HCT116 (cell line): ENCODE measurements around the gene KCNK16. TPM values are rescaled to one million over a fixed set of nuclear protein-coding genes. Genes with fewer than 3 reads are reported as not detected.

Source experiments
- ATAC-seq: fragments of 200-7000 bp; cut with Tn5 transposase; 2 replicates; pipeline ENCODE4 v1.9.1; 2020; ENCODE audit warnings: mild to moderate bottlenecking, moderate library complexity
- BruUV-seq: library from RNA; stranded (reverse); fragments of 400-500 nt; replicated peaks from 2 replicates; lab custom pipeline; 2021; lab: Mats Ljungman, UMichigan
- CTCF ChIA-PET: fragments of 300-600 bp; sonication (Branson Sonifier 250); formaldehyde crosslinking; loops from one replicate; lab custom pipeline; 2021; ENCODE audit warnings: antibody characterized with exemption; lab: Charles Lee
- POLR2A ChIA-PET: fragments of 300-600, 350-600 bp; sonication (Branson Sonifier 250); formaldehyde crosslinking; loops from one replicate; lab custom pipeline; 2021; ENCODE audit warnings: antibody characterized with exemption; lab: Charles Lee
- RAD21 ChIA-PET, 2 experiments: fragments of 300-600 bp; sonication (Branson Sonifier 250); formaldehyde crosslinking; loops; one replicate each; lab custom pipeline; 2023; ENCODE audit warnings: low total read pairs in 2 of 2; ENCODE audit not compliant: uncharacterized antibody in 2 of 2, unreplicated experiment in 2 of 2, low non-redundant PET in 1 of 2; lab: Charles Lee
- DNase-seq: peaks from one replicate; pipeline ENCODE4 v3.0.0-alpha.2; 2010; ENCODE audit warnings: low read depth, low spot score
- H2AFZ ChIP-seq: fragments of 200-600 bp; shearing (Covaris generic), sonication (generic); 2 replicates; pipeline ENCODE4 v1.6.1; 2017; ENCODE audit warnings: low read depth, mixed run types, mixed read lengths, antibody characterized with exemption, low read length; ENCODE audit not compliant: poor library complexity, severe bottlenecking
- H3K27ac ChIP-seq: 2 replicates; pipeline ENCODE4 v1.5.1; 2012; ENCODE audit warnings: low read depth, low read length
- H3K27me3 ChIP-seq: fragments of 200-600 bp; sonication (generic); 2 replicates; pipeline ENCODE4 v1.6.1; 2016; ENCODE audit warnings: mixed run types, low read length, mixed read lengths; ENCODE audit not compliant: insufficient read depth
- H3K36me3 ChIP-seq, 2 experiments: fragments of 200-500 bp in 1 of 2; fragments of 200-600 bp in 1 of 2; sonication (Bioruptor generic) in 1 of 2; sonication (generic) in 1 of 2; 2 replicates each; pipeline versions ENCODE4 v1.5.1 to v1.6.1; 2014 to 2016; ENCODE audit warnings: low read length in 2 of 2, inconsistent platforms in 1 of 2, mixed read lengths in 1 of 2, mixed run types in 1 of 2; ENCODE audit not compliant: insufficient read depth in 2 of 2, control insufficient read depth in 1 of 2
- H3K4me1 ChIP-seq, 2 experiments: fragments of 200-600 bp in 1 of 2; sonication (generic) in 1 of 2; 2 replicates each; pipeline versions ENCODE4 v1.5.1 to v1.6.1; 2012 to 2017; ENCODE audit warnings: low read length in 2 of 2, inconsistent platforms in 1 of 2, mild to moderate bottlenecking in 1 of 2, mixed read lengths in 1 of 2, mixed run types in 1 of 2, moderate library complexity in 1 of 2; ENCODE audit not compliant: insufficient read depth in 2 of 2, control insufficient read depth in 1 of 2
- H3K4me2 ChIP-seq: fragments of 200-600 bp; sonication (generic); 2 replicates; pipeline ENCODE4 v1.6.1; 2017; ENCODE audit warnings: mixed run types, low read length, mixed read lengths
- H3K4me3 ChIP-seq, 2 experiments: fragments of 200-600 bp in 1 of 2; sonication (generic) in 1 of 2; replicated peaks in 1 of 2; 2 replicates each; pipeline ENCODE4 v1.5.1; 2011 to 2016; ENCODE audit warnings: low read length in 2 of 2, control low read depth in 1 of 2, low read depth in 1 of 2, mild to moderate bottlenecking in 1 of 2, mixed read lengths in 1 of 2, mixed run types in 1 of 2
- H3K79me2 ChIP-seq: fragments of 200-600 bp; sonication (generic); 2 replicates; pipeline ENCODE4 v1.6.1; 2017; ENCODE audit warnings: mild to moderate bottlenecking, mixed run types, low read length, moderate library complexity, mixed read lengths; ENCODE audit not compliant: insufficient read depth
- H3K9ac ChIP-seq: fragments of 200-600 bp; sonication (generic); 2 replicates; pipeline ENCODE4 v1.6.1; 2016; ENCODE audit warnings: low read length, mixed read lengths
- H3K9me2 ChIP-seq: fragments of 200-600 bp; sonication (generic), shearing (Covaris generic); 2 replicates; pipeline ENCODE4 v1.6.1; 2017; ENCODE audit warnings: mixed run types, mild to moderate bottlenecking, moderate library complexity; ENCODE audit not compliant: insufficient read depth
- H3K9me3 ChIP-seq, 2 experiments: fragments of 200-500 bp in 1 of 2; fragments of 200-600 bp in 1 of 2; sonication (Bioruptor generic) in 1 of 2; sonication (generic) in 1 of 2; 2 replicates each; pipeline ENCODE4 v1.6.1; 2014 to 2017; ENCODE audit warnings: low read length in 2 of 2, mixed read lengths in 2 of 2, inconsistent platforms in 1 of 2, low read depth in 1 of 2, mild to moderate bottlenecking in 1 of 2, mixed run types in 1 of 2, moderate library complexity in 1 of 2; ENCODE audit not compliant: control insufficient read depth in 1 of 2, insufficient read depth in 1 of 2
- H4K20me1 ChIP-seq: fragments of 200-600 bp; sonication (generic), shearing (Covaris generic); 2 replicates; pipeline ENCODE4 v1.6.1; 2017; ENCODE audit warnings: mixed run types, mild to moderate bottlenecking, moderate library complexity; ENCODE audit not compliant: insufficient read depth
- EGR1 ChIP-seq: IDR thresholded peaks from 2 replicates; pipeline ENCODE4 v1.6.1; 2012; ENCODE audit warnings: low read depth
- EZH2phosphoT487 ChIP-seq: fragments of 200-600 bp; IDR thresholded peaks from 2 replicates; pipeline ENCODE4 v1.6.1; 2018; ENCODE audit warnings: antibody characterized with exemption, borderline replicate concordance
- FOSL1 ChIP-seq: IDR thresholded peaks from 2 replicates; pipeline ENCODE4 v1.6.1; 2012; ENCODE audit warnings: low read depth
- JUND ChIP-seq: IDR thresholded peaks from 2 replicates; pipeline ENCODE4 v1.6.1; 2012
- MAX ChIP-seq: IDR thresholded peaks from 2 replicates; pipeline ENCODE4 v1.6.1; 2012
- POLR2AphosphoS5 ChIP-seq: IDR thresholded peaks from 2 replicates; pipeline ENCODE4 v1.6.1; 2011; ENCODE audit warnings: mild to moderate bottlenecking, low read depth, low read length, moderate library complexity
- TCF7L2 ChIP-seq: IDR thresholded peaks from 2 replicates; pipeline ENCODE4 v1.7.0; 2011; ENCODE audit warnings: borderline replicate concordance, inconsistent platforms; ENCODE audit not compliant: insufficient read depth, insufficient read length; ENCODE audit errors: extremely low read depth
- YY1 ChIP-seq: IDR thresholded peaks from 2 replicates; pipeline ENCODE4 v1.6.1; 2011; ENCODE audit warnings: low read length, low read depth, moderate library complexity, mild to moderate bottlenecking; ENCODE audit not compliant: insufficient replicate concordance; ENCODE audit errors: extremely low read depth
- ZFX ChIP-seq: fragments of 450-650 bp; IDR thresholded peaks from 2 replicates; pipeline ENCODE4 v1.6.1; 2017
- intact Hi-C: fragments of 100-400 bp; cut with micrococcal nuclease; formaldehyde crosslinking; loops from 2 replicates; pipeline ENCODE4 v1.10.0; 2022
- total RNA-seq: library from RNA; stranded (reverse); gene quantifications from one replicate; pipeline ENCODE4 v1.2.1, GENCODE V29; 2021; ENCODE audit not compliant: unreplicated experiment
- TF ChIP-seq, protein P1 (sequence below): IDR thresholded peaks from 2 replicates; pipeline ENCODE4 v1.6.1; 2012; ENCODE audit warnings: low read depth
- TF ChIP-seq, protein P2 (sequence below), 3 experiments: fragments of 200-600 bp in 1 of 3; sonication (generic) in 1 of 3; IDR thresholded peaks in 2 of 3; conservative IDR thresholded peaks in 1 of 3; 2 replicates each; pipeline ENCODE4 v1.5.1; 2012 to 2017; ENCODE audit warnings: low read depth in 2 of 3, low read length in 2 of 3, antibody characterized with exemption in 1 of 3, borderline replicate concordance in 1 of 3, control low read depth in 1 of 3, mild to moderate bottlenecking in 1 of 3, mixed read lengths in 1 of 3, mixed run types in 1 of 3, moderate library complexity in 1 of 3; ENCODE audit not compliant: insufficient read depth in 1 of 3
- TF ChIP-seq, protein P3 (sequence below): IDR thresholded peaks from 2 replicates; pipeline ENCODE4 v1.6.1; 2012

The KCNK16 gene
- total RNA-seq, 1 experiment from 2014 or later: not detected

- ChIA-PET RAD21 (no interaction called here), CTCF (interaction anchor here (0.6 to 7.8 kb wide), 5 partner anchors 9 to 133 kb away, joined by 3 to 123 read pairs (median 4); partner anchors contain the start of gene KCNK5), POLR2A (no interaction called here)
- Histone ChIP-seq H3K27me3 (0 out of 2 replicates have a peak, but pooled peaks cover 4% of the 10 kb centered on the region), H4K20me1 (no peaks in the 10 kb centered on the region), H3K9me3 (no peaks in the 10 kb centered on the region), H3K9me2 (no peaks in the 10 kb centered on the region), H3K27ac (no peak overlapping the region), H2AFZ (no peak overlapping the region), H3K4me3 (no peak overlapping the region), H3K36me3 (no peaks in the 10 kb centered on the region), H3K9ac (no peak overlapping the region), H3K4me1 (peaks cover 0 to 12% of the 10 kb centered on the region in 2 experiments; a peak in 2 of 4 replicates), H3K4me2 (no peak overlapping the region), H3K79me2 (no peaks in the 10 kb centered on the region)
- BruUV-seq: no TSS peak
- ATAC-seq (no peak), DNase-seq (no peak)
- TF ChIP-seq YY1 (no peak), TCF7L2 (no peak), FOSL1 (no peak), MAX (no peak), JUND (no peak), EZH2phosphoT487 (no peak), EGR1 (no peak), ZFX (no peak), POLR2AphosphoS5 (no peak)
- TF ChIP-seq, protein P1, sequence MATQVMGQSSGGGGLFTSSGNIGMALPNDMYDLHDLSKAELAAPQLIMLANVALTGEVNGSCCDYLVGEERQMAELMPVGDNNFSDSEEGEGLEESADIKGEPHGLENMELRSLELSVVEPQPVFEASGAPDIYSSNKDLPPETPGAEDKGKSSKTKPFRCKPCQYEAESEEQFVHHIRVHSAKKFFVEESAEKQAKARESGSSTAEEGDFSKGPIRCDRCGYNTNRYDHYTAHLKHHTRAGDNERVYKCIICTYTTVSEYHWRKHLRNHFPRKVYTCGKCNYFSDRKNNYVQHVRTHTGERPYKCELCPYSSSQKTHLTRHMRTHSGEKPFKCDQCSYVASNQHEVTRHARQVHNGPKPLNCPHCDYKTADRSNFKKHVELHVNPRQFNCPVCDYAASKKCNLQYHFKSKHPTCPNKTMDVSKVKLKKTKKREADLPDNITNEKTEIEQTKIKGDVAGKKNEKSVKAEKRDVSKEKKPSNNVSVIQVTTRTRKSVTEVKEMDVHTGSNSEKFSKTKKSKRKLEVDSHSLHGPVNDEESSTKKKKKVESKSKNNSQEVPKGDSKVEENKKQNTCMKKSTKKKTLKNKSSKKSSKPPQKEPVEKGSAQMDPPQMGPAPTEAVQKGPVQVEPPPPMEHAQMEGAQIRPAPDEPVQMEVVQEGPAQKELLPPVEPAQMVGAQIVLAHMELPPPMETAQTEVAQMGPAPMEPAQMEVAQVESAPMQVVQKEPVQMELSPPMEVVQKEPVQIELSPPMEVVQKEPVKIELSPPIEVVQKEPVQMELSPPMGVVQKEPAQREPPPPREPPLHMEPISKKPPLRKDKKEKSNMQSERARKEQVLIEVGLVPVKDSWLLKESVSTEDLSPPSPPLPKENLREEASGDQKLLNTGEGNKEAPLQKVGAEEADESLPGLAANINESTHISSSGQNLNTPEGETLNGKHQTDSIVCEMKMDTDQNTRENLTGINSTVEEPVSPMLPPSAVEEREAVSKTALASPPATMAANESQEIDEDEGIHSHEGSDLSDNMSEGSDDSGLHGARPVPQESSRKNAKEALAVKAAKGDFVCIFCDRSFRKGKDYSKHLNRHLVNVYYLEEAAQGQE: no peak
- TF ChIP-seq, protein P2, sequence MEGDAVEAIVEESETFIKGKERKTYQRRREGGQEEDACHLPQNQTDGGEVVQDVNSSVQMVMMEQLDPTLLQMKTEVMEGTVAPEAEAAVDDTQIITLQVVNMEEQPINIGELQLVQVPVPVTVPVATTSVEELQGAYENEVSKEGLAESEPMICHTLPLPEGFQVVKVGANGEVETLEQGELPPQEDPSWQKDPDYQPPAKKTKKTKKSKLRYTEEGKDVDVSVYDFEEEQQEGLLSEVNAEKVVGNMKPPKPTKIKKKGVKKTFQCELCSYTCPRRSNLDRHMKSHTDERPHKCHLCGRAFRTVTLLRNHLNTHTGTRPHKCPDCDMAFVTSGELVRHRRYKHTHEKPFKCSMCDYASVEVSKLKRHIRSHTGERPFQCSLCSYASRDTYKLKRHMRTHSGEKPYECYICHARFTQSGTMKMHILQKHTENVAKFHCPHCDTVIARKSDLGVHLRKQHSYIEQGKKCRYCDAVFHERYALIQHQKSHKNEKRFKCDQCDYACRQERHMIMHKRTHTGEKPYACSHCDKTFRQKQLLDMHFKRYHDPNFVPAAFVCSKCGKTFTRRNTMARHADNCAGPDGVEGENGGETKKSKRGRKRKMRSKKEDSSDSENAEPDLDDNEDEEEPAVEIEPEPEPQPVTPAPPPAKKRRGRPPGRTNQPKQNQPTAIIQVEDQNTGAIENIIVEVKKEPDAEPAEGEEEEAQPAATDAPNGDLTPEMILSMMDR (IDR thresholded peaks at IDR 0.05 in 2 of 3, conservative IDR thresholded peaks at IDR 0.05 in 1 of 3; ENCODE audit: borderline replicate concordance in 1 of 3, insufficient read depth in 1 of 3, low read depth in 2 of 3, low read length in 2 of 3): no peak
- TF ChIP-seq, protein P3, sequence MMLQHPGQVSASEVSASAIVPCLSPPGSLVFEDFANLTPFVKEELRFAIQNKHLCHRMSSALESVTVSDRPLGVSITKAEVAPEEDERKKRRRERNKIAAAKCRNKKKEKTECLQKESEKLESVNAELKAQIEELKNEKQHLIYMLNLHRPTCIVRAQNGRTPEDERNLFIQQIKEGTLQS: no peak
- intact Hi-C loops: no loop called here
Observed at GRCh38 chr6:39300739-39301138, 21.8 kb downstream of the KCNK16 start.
